H1 (cell line): ENCODE measurements around the gene HMGCS2. TPM values are rescaled to one million over a fixed set of nuclear protein-coding genes. Genes with fewer than 3 reads are reported as not detected.

Source experiments
- CTCF ChIA-PET: fragments of 300-600 bp; sonication (Branson Sonifier 250); formaldehyde crosslinking; loops from one replicate; lab custom pipeline; 2021; ENCODE audit not compliant: partially characterized antibody; lab: Charles Lee
- POLR2A ChIA-PET: fragments of 300-600 bp; sonication (Branson Sonifier 250); formaldehyde crosslinking; loops from one replicate; lab custom pipeline; 2021; ENCODE audit warnings: inconsistent platforms; ENCODE audit not compliant: partially characterized antibody; lab: Charles Lee
- DNase-seq, 2 experiments: peaks; one replicate each; pipeline versions ENCODE4 v3.0.0 to v3.0.0-alpha.2; 2010 to 2022; ENCODE audit warnings: low spot score in 2 of 2, low read depth in 1 of 2, mixed read lengths in 1 of 2
- FAIRE-seq: peaks from 2 replicates; lab custom pipeline; 2011; peaks lifted over from hg19 to GRCh38; lab: Jason Lieb, UNC
- H2AFZ ChIP-seq: 2 replicates; pipeline ENCODE4 v1.8.1; 2012; ENCODE audit warnings: low read length, inconsistent platforms
- H2AK5ac ChIP-seq: 2 replicates; pipeline ENCODE4 v1.6.1; 2013; ENCODE audit warnings: low read depth, low read length
- H2BK120ac ChIP-seq: replicated peaks from 2 replicates; pipeline ENCODE3; 2013; ENCODE audit warnings: low read depth, low read length, inconsistent platforms
- H2BK12ac ChIP-seq: 2 replicates; pipeline ENCODE4 v1.6.1; 2013; ENCODE audit warnings: low read depth, low read length
- H2BK15ac ChIP-seq: 2 replicates; pipeline ENCODE4 v1.6.1; 2013; ENCODE audit warnings: low read length
- H2BK20ac ChIP-seq: 2 replicates; pipeline ENCODE4 v1.6.1; 2013; ENCODE audit warnings: low read length
- H2BK5ac ChIP-seq: 2 replicates; pipeline ENCODE4 v1.6.1; 2013; ENCODE audit warnings: low read depth, low read length
- H3K14ac ChIP-seq: 2 replicates; pipeline ENCODE4 v1.6.1; 2013; ENCODE audit warnings: inconsistent platforms; ENCODE audit not compliant: insufficient read length
- H3K18ac ChIP-seq: 2 replicates; pipeline ENCODE4 v1.6.1; 2013; ENCODE audit warnings: low read length; ENCODE audit errors: extremely low read depth
- H3K23ac ChIP-seq: 2 replicates; pipeline ENCODE4 v1.6.1; 2013; ENCODE audit warnings: inconsistent platforms; ENCODE audit not compliant: insufficient read length
- H3K23me2 ChIP-seq: 2 replicates; pipeline ENCODE4 v1.6.1; 2013; ENCODE audit warnings: low read depth, low read length
- H3K27ac ChIP-seq: 2 replicates; pipeline ENCODE4 v1.6.1; 2011; ENCODE audit warnings: low read depth, low read length, inconsistent platforms
- H3K27me3 ChIP-seq, 4 experiments: replicated peaks in 1 of 4; 1 replicate in 1 of 4; 2 replicates in 3 of 4; pipeline versions ENCODE4 v1.6.1 to v1.8.1; 2011 to 2013; ENCODE audit warnings: low read length in 3 of 4, mild to moderate bottlenecking in 3 of 4, inconsistent platforms in 2 of 4, mixed read lengths in 2 of 4, moderate library complexity in 1 of 4; ENCODE audit not compliant: control insufficient read depth in 3 of 4, insufficient read depth in 3 of 4; ENCODE audit errors: extremely low read depth in 1 of 4
- H3K36me3 ChIP-seq, 4 experiments: 2 replicates each; pipeline versions ENCODE4 v1.6.1 to v1.8.1; 2011 to 2013; ENCODE audit warnings: mild to moderate bottlenecking in 4 of 4, low read length in 3 of 4, moderate library complexity in 2 of 4, control low read depth in 1 of 4, inconsistent platforms in 1 of 4; ENCODE audit not compliant: insufficient read depth in 4 of 4, control insufficient read depth in 2 of 4
- H3K4ac ChIP-seq: replicated peaks from 2 replicates; pipeline ENCODE3; 2013; ENCODE audit warnings: low read length, low read depth, mixed read lengths, inconsistent platforms; ENCODE audit not compliant: insufficient read length
- H3K4me1 ChIP-seq, 4 experiments: replicated peaks in 1 of 4; 1 replicate in 1 of 4; 2 replicates in 3 of 4; pipeline versions ENCODE4 v1.6.1 to v1.8.1; 2011 to 2013; ENCODE audit warnings: low read length in 3 of 4, inconsistent platforms in 2 of 4, mixed read lengths in 1 of 4; ENCODE audit not compliant: insufficient read depth in 4 of 4, control insufficient read depth in 3 of 4
- H3K4me2 ChIP-seq, 2 experiments: 2 replicates each; pipeline versions ENCODE4 v1.6.1 to v1.8.1; 2011 to 2013; ENCODE audit warnings: low read depth in 2 of 2, low read length in 2 of 2, control low read depth in 1 of 2, inconsistent platforms in 1 of 2, mild to moderate bottlenecking in 1 of 2; ENCODE audit not compliant: insufficient read depth in 1 of 2
- H3K4me3 ChIP-seq, 4 experiments: fragments of 200-600, 300-600 bp in 1 of 4; sonication (generic), shearing (Covaris generic), sonication (Bioruptor Twin) in 1 of 4; 2 replicates each; pipeline versions ENCODE4 v1.5.1 to v1.8.1; 2011 to 2016; ENCODE audit warnings: low read length in 4 of 4, low read depth in 3 of 4, control low read depth in 2 of 4, inconsistent platforms in 2 of 4, mild to moderate bottlenecking in 2 of 4, mixed read lengths in 1 of 4, moderate library complexity in 1 of 4; ENCODE audit not compliant: insufficient read depth in 2 of 4; ENCODE audit errors: extremely low read depth in 1 of 4
- H3K56ac ChIP-seq: replicated peaks from 2 replicates; pipeline ENCODE3; 2013; ENCODE audit warnings: low read depth, mild to moderate bottlenecking, mixed read lengths, low read length, inconsistent platforms; ENCODE audit not compliant: insufficient read length
- H3K79me1 ChIP-seq: 2 replicates; pipeline ENCODE4 v1.6.1; 2013; ENCODE audit warnings: low read depth, low read length, control low read depth
- H3K79me2 ChIP-seq, 2 experiments: 2 replicates each; pipeline versions ENCODE4 v1.6.1 to v1.8.1; 2012 to 2013; ENCODE audit warnings: low read length in 2 of 2, mild to moderate bottlenecking in 2 of 2, inconsistent platforms in 1 of 2; ENCODE audit not compliant: insufficient read depth in 2 of 2, control insufficient read depth in 1 of 2
- H3K9ac ChIP-seq, 4 experiments: replicated peaks in 1 of 4; 1 replicate in 1 of 4; 2 replicates in 3 of 4; pipeline versions ENCODE4 v1.6.1 to v1.8.1; 2011 to 2013; ENCODE audit warnings: low read depth in 3 of 4, low read length in 3 of 4, control low read depth in 2 of 4, mild to moderate bottlenecking in 2 of 4, moderate library complexity in 2 of 4, inconsistent platforms in 1 of 4; ENCODE audit errors: extremely low read depth in 1 of 4
- H3K9me3 ChIP-seq, 2 experiments: 2 replicates each; pipeline versions ENCODE4 v1.6.1 to v1.8.1; 2012 to 2013; ENCODE audit warnings: mild to moderate bottlenecking in 2 of 2, moderate library complexity in 2 of 2, control low read depth in 1 of 2, inconsistent platforms in 1 of 2, low read depth in 1 of 2, low read length in 1 of 2, mixed read lengths in 1 of 2; ENCODE audit not compliant: insufficient read depth in 2 of 2
- H4K20me1 ChIP-seq, 2 experiments: replicated peaks in 1 of 2; 2 replicates each; pipeline versions ENCODE3 to v1.8.1; 2011 to 2013; ENCODE audit warnings: inconsistent platforms in 2 of 2, low read length in 2 of 2, mild to moderate bottlenecking in 1 of 2; ENCODE audit not compliant: insufficient read depth in 2 of 2, control insufficient read depth in 1 of 2
- H4K5ac ChIP-seq: 2 replicates; pipeline ENCODE4 v1.6.1; 2013; ENCODE audit warnings: low read length, low read depth, mixed read lengths, inconsistent platforms; ENCODE audit not compliant: insufficient read length
- H4K8ac ChIP-seq: 2 replicates; pipeline ENCODE4 v1.8.0; 2013; ENCODE audit warnings: mild to moderate bottlenecking, moderate library complexity, low read length, inconsistent platforms; ENCODE audit not compliant: insufficient read depth; ENCODE audit errors: extremely low read depth
- H4K91ac ChIP-seq: replicated peaks from 2 replicates; pipeline ENCODE3; 2013; ENCODE audit warnings: low read length, mixed read lengths, inconsistent platforms; ENCODE audit not compliant: insufficient read length
- ATF2 ChIP-seq: IDR thresholded peaks from 2 replicates; pipeline ENCODE4 v1.6.1; 2012; ENCODE audit warnings: low read length, inconsistent platforms
- ATF3 ChIP-seq: IDR thresholded peaks from 2 replicates; pipeline ENCODE4 v1.6.1; 2011; ENCODE audit warnings: low read depth, mild to moderate bottlenecking, low read length; ENCODE audit not compliant: insufficient read depth
- CTBP2 ChIP-seq: IDR thresholded peaks from 2 replicates; pipeline ENCODE4 v1.7.0; 2011; ENCODE audit warnings: borderline replicate concordance, mild to moderate bottlenecking, moderate library complexity, mixed read lengths, low read length; ENCODE audit not compliant: insufficient read depth, insufficient read length
- JUND ChIP-seq: IDR thresholded peaks from 2 replicates; pipeline ENCODE4 v1.6.1; 2011; ENCODE audit warnings: mild to moderate bottlenecking, improper control_type of control experiment, low read length
- POLR2A ChIP-seq, 2 experiments: IDR thresholded peaks; 1 replicate in 1 of 2; 2 replicates in 1 of 2; pipeline ENCODE4 v1.6.1; 2011; ENCODE audit warnings: low read depth in 2 of 2, low read length in 2 of 2, mild to moderate bottlenecking in 2 of 2; ENCODE audit errors: control extremely low read depth in 1 of 2
- POLR2AphosphoS5 ChIP-seq: IDR thresholded peaks from 2 replicates; pipeline ENCODE4 v1.6.1; 2011; ENCODE audit warnings: low read depth, low read length
- RAD21 ChIP-seq, 2 experiments: IDR thresholded peaks in 1 of 2; conservative IDR thresholded peaks in 1 of 2; 2 replicates each; pipeline ENCODE4 v1.6.1; 2011; ENCODE audit warnings: low read depth in 2 of 2, low read length in 2 of 2, improper control_type of control experiment in 1 of 2, inconsistent platforms in 1 of 2, mild to moderate bottlenecking in 1 of 2, moderate library complexity in 1 of 2
- RFX5 ChIP-seq: IDR thresholded peaks from 2 replicates; pipeline ENCODE4 v1.6.1; 2011; ENCODE audit warnings: low read depth, low read length, improper control_type of control experiment, borderline replicate concordance
- SP2 ChIP-seq: IDR thresholded peaks from 2 replicates; pipeline ENCODE4 v1.6.1; 2012; ENCODE audit warnings: mild to moderate bottlenecking, low read length, inconsistent platforms
- SUZ12 ChIP-seq: fragments of 200-600 bp; sonication (generic); IDR thresholded peaks from 2 replicates; pipeline ENCODE4 v1.6.1; 2012; ENCODE audit warnings: mild to moderate bottlenecking, inconsistent platforms, low read length, moderate library complexity, mixed read lengths
- WGBS, 2 experiments: shearing (Covaris generic) in 1 of 2; methylation state at CpG; one replicate each; pipeline versions ENCODE4 v1.1.6 to v1.1.7; 2013 to 2015; ENCODE audit warnings: low lambda C conversion rate in 2 of 2, mixed read lengths in 2 of 2, inconsistent platforms in 1 of 2, low coverage in 1 of 2, missing lambda C conversion rate in 1 of 2; ENCODE audit not compliant: insufficient replicate concordance in 2 of 2, insufficient coverage in 1 of 2, insufficient read length in 1 of 2; ENCODE audit errors: extremely low coverage in 1 of 2, missing lambda C conversion rate in 1 of 2; 5-methylcytosine and 5-hydroxymethylcytosine counted together
- polyA plus RNA-seq, 7 experiments: library from polyadenylated mRNA; depleted of rRNA in 3 of 7; stranded (reverse) in 5 of 7; unstranded in 2 of 7; fragments of >200 nt in 5 of 7; fragments of 200-250 nt in 2 of 7; gene quantifications; 1 replicate in 5 of 7; 2 replicates in 1 of 7; 4 replicates in 1 of 7; pipeline versions ENCODE4 v1.2.1 to v1.2.3, GENCODE V29; 2011 to 2013; ENCODE audit warnings: missing spikeins in 2 of 7, mixed read lengths in 2 of 7
- total RNA-seq: library from RNA; stranded (reverse); fragmentation: NEBNext Ultra II Directional; extraction: Animal tissue kit (Norgen Biotek cat#: 25700); gene quantifications from 2 replicates; pipeline ENCODE4 v1.2.1, GENCODE V29; 2021

HMGCS2 gene
- total and polyA plus RNA-seq, 2 of the 8 experiments (the other 6 are each of a cell fraction or from before 2014, with no cell fraction given), result not detected

- FAIRE-seq, result no peak
- Histone ChIP-seq H4K5ac (no peak overlapping the region), H2BK15ac (no peak overlapping the region), H3K4me2 (no peak overlapping the region), H3K9me3 (no peaks in the 10 kb centered on the region), H2BK5ac (no peak overlapping the region), H2BK12ac (no peak overlapping the region), H2BK20ac (no peak overlapping the region), H4K20me1 (no peaks in the 10 kb centered on the region), H4K8ac (no peak overlapping the region), H3K79me1 (no peaks in the 10 kb centered on the region), H3K23me2 (no peaks in the 10 kb centered on the region), H3K79me2 (no peaks in the 10 kb centered on the region), H3K4me1 (peaks cover 0 to under 1% (median 0%) of the 10 kb centered on the region in 4 experiments; a peak in 1 of 7 replicates), H3K14ac (no peak overlapping the region), H3K27ac (no peak overlapping the region), H2BK120ac (no peak overlapping the region), H3K23ac (no peak overlapping the region), H4K91ac (no peak overlapping the region), H2AFZ (no peak overlapping the region), H3K18ac (no peak overlapping the region), H2AK5ac (no peak overlapping the region), H3K27me3 (no peaks in the 10 kb centered on the region), H3K9ac (no peak overlapping the region), H3K4me3 (no peak overlapping the region), H3K56ac (no peak overlapping the region), H3K4ac (no peak overlapping the region), H3K36me3 (no peaks in the 10 kb centered on the region)
- no peak for DNase-seq
- ChIA-PET POLR2A (interaction anchor here (1.0 to 1.6 kb wide), 3 partner anchors 24 to 91 kb away, joined by 3 to 5 read pairs (median 3); no protein-coding TSS in a partner anchor), CTCF (interaction anchor here (0.6 to 2.9 kb wide), 4 partner anchors 23 to 65 kb away, joined by 3 to 9 read pairs (median 6); no protein-coding TSS in a partner anchor)
- 95% methylated on average over 10 of the region's 13 CpGs; no CpG with 5 or more reads in 1 of the 2 experiments for WGBS, 2 experiments
- TF ChIP-seq POLR2AphosphoS5 (no peak), SUZ12 (no peak), CTBP2 (no peak), RAD21 (IDR thresholded peaks at IDR 0.05 in 1 of 2, conservative IDR thresholded peaks at IDR 0.05 in 1 of 2; ENCODE audit: low read depth in 2 of 2, low read length in 2 of 2) (no peak), POLR2A (IDR thresholded peaks at IDR 0.05; ENCODE audit: control extremely low read depth in 1 of 2, low read depth in 2 of 2, low read length in 2 of 2) (no peak), JUND (no peak), RFX5 (no peak), SP2 (no peak), ATF2 (no peak), ATF3 (no peak)
These were observed 10.3 kb upstream of the HMGCS2 start for GRCh38 chr1:119778886-119779560.
